Pancreas (tissue), 10 donors: ENCODE data around the gene CACNA1C. TPM values are rescaled to one million over a fixed set of nuclear protein-coding genes. Genes with fewer than 3 reads are reported as not detected.

ENCODE experiments used
- ATAC-seq, 4 donors: fragments of 200-7000 bp; cut with Tn5 transposase; one replicate each; pipeline versions ENCODE4 v1.8.0 to v1.9.1; 2020; ENCODE audit warnings: mild to moderate bottlenecking in 4 of 4, moderate library complexity in 4 of 4
- DNase-seq, 6 donors: peaks; one replicate each; pipeline ENCODE4 v3.0.0-alpha.2; 2020
- FAIRE-seq: peaks from 2 replicates; lab custom pipeline; 2012; peaks lifted over from hg19 to GRCh38; lab: Jason Lieb, UNC
- H3K27ac ChIP-seq, 4 donors: fragments of 200-600 bp; sonication (generic); 1 replicate in 3 of 4; 2 replicates in 1 of 4; pipeline versions ENCODE4 v1.5.0 to v1.8.0; 2020
- H3K27me3 ChIP-seq, 4 donors: fragments of 200-600 bp; one replicate each; pipeline ENCODE4 v1.8.0; 2021
- H3K36me3 ChIP-seq, 3 donors: fragments of 200-600 bp; sonication (generic) in 1 of 3; one replicate each; pipeline versions ENCODE4 v1.5.0 to v1.8.0; 2020 to 2021
- H3K4me1 ChIP-seq, 3 donors: fragments of 200-600 bp; one replicate each; pipeline ENCODE4 v1.8.0; 2021
- H3K4me3 ChIP-seq, 4 donors: fragments of 200-600 bp; sonication (generic) in 2 of 4; one replicate each; pipeline versions ENCODE4 v1.5.0 to v1.8.0; 2020 to 2021
- H3K9me3 ChIP-seq, 4 donors: fragments of 200-600 bp; one replicate each; pipeline ENCODE4 v1.8.0; 2021
- CTCF ChIP-seq, 4 donors: fragments of 200-600 bp; sonication (generic) in 3 of 4; IDR thresholded peaks; one replicate each; pipeline versions ENCODE4 v1.5.0 to v1.8.0; 2021; ENCODE audit warnings: antibody characterized with exemption in 4 of 4
- WGBS, 2 donors: extraction: QIAGEN DNeasy Blood & Tissue Kit; methylation state at CpG; one replicate each; pipeline ENCODE4 v1.1.7; 2013; 5-methylcytosine and 5-hydroxymethylcytosine counted together
- intact Hi-C, 3 donors: fragments of 100-400 bp; cut with DNase I; formaldehyde crosslinking; loops; one replicate each; pipeline versions ENCODE4 v1.11.1 to v1.14.2; 2022
- polyA plus RNA-seq, 2 donors: library from polyadenylated mRNA; stranded (reverse); fragments of 200-250 nt; gene quantifications; one replicate each; pipeline ENCODE4 v1.2.3, GENCODE V29; 2013
- total RNA-seq, 6 donors: library from RNA; stranded (reverse); fragmentation: NEBNext Ultra II Directional in 4 of 6; extraction: Animal tissue kit (Norgen Biotek cat#: 25700) in 4 of 6; gene quantifications; one replicate each; pipeline versions ENCODE4 v1.2.1 to v1.2.4, GENCODE V29; 2021 to 2023
- donor health status: healthy with polysubstance abuse.
- donor health status: DM: no; HTN: no; CAD: no; lungs with moderate emphysema.
- donor health status: DM: no; HTN: no; CAD: no.
- donor health status: control.
- donor health status: control.
- donor health status: Bipolar disorder and iron deficiency.
- donor health status: DM: yes; HTN: yes; CAD: no.
- donor health status: DM: no; HTN: no; CAD: no.
- donor health status: DM: no; HTN: no; CAD: no.
- donor health status: DM: yes; HTN: yes; CAD: no.

Gene CACNA1C
- total and polyA plus RNA-seq, 8 donors = 1.2 to 3.8 (median 2.3) TPM

- whole genome bisulfite sequencing, 2 donors = 72 to 82% methylated on average over 11 of the region's 11 CpGs
- Histone ChIP-seq H3K27me3 (no peaks in the 10 kb centered on the region), H3K4me3 (no peak overlapping the region), H3K27ac (no peak overlapping the region), H3K9me3 (no peaks in the 10 kb centered on the region), H3K4me1 (no peaks in the 10 kb centered on the region), H3K36me3 (no peaks in the 10 kb centered on the region)
- no peak for FAIRE-seq
- ATAC-seq = no peak
- intact Hi-C loops = loop anchor here in 1 of 3 donors (10.0 kb wide), 1 partner anchor 535 kb away; the partner anchor contains the start of gene CACNA1C
- no peak for DNase-seq
- TF ChIP-seq CTCF (IDR thresholded peaks at IDR 0.05) = no peak
Observed at GRCh38 chr12:2589381-2589780, 536.6 kb downstream of the CACNA1C start.

- Histone ChIP-seq H3K27me3 (no peaks in the 10 kb centered on the region), H3K9me3 (no peaks in the 10 kb centered on the region), H3K4me1 (no peaks in the 10 kb centered on the region), H3K4me3 (no peak overlapping the region), H3K36me3 (no peaks in the 10 kb centered on the region), H3K27ac (no peak overlapping the region)
- WGBS, 2 donors = 85 to 86% methylated on average over 5 of the region's 5 CpGs
- ATAC-seq (no peak), FAIRE-seq (no peak), DNase-seq (no peak)
- no peak for TF ChIP-seq CTCF (IDR thresholded peaks at IDR 0.05)
- intact Hi-C loops = no loop called here
Observed at GRCh38 chr12:2593045-2593444, 540.3 kb downstream of the CACNA1C start.

GRCh38 chr12:2596441-2596840, 543.7 kb downstream of the CACNA1C start:
- Histone ChIP-seq H3K4me1 (no peaks in the 10 kb centered on the region), H3K9me3 (no peaks in the 10 kb centered on the region), H3K36me3 (no peaks in the 10 kb centered on the region), H3K27ac (no peak overlapping the region), H3K27me3 (no peaks in the 10 kb centered on the region), H3K4me3 (no peak overlapping the region)
- no peak for FAIRE-seq
- DNase-seq = no peak
- 76 to 83% methylated on average over 6 of the region's 6 CpGs for WGBS, 2 donors
- intact Hi-C loops = no loop called here
- TF ChIP-seq CTCF (IDR thresholded peaks at IDR 0.05) = no peak
- ATAC-seq = no peak

GRCh38 chr12:2605301-2605700, 552.5 kb downstream of the CACNA1C start:
- no peak for TF ChIP-seq CTCF (IDR thresholded peaks at IDR 0.05)
- Histone ChIP-seq H3K36me3 (no peaks in the 10 kb centered on the region), H3K4me1 (peaks cover 0 to 4% (median 0%) of the 10 kb centered on the region in 3 donors), H3K27ac (no peak overlapping the region), H3K4me3 (no peak overlapping the region), H3K9me3 (no peaks in the 10 kb centered on the region), H3K27me3 (peaks cover 0 to 25% (median 0%) of the 10 kb centered on the region in 4 donors)
- no peak for DNase-seq
- no peak for ATAC-seq
- intact Hi-C loops = no loop called here
- 62 to 72% methylated on average over 8 of the region's 8 CpGs for WGBS, 2 donors
- no peak for FAIRE-seq

GRCh38 chr12:2606186-2606910, 553.6 kb downstream of the CACNA1C start:
- no peaks in the 10 kb centered on the region for H3K36me3 ChIP-seq
- no peak for ATAC-seq
- H3K4me1 ChIP-seq = peaks cover 0 to 4% (median 0%) of the 10 kb centered on the region in 3 donors
- DNase-seq = no peak
- FAIRE-seq = no peak
- no peak for TF ChIP-seq CTCF (IDR thresholded peaks at IDR 0.05)
- no peaks in the 10 kb centered on the region for H3K9me3 ChIP-seq
- intact Hi-C loops = no loop called here
- no peak overlapping the region for H3K4me3 ChIP-seq
- peaks cover 0 to 26% (median 0%) of the 10 kb centered on the region in 4 donors for H3K27me3 ChIP-seq
- no peak overlapping the region for H3K27ac ChIP-seq
- 49 to 58% methylated on average over 17 of the region's 17 CpGs for WGBS, 2 donors
